ENCODE results near the gene ATP8B1.
"Not testable (repeated sequence)": the region's sequence is repeated elsewhere in the genome, so short reads cannot be mapped to it uniquely, and the experiment has no call there.

ATP8B1 gene

GRCh38 chr18:57655740-57656139 lies 147.4 kb downstream of the ATP8B1 start:
- DNase-seq, result no peak

- no peak for DNase-seq
These were observed 151.2 kb downstream of the ATP8B1 start for GRCh38 chr18:57651914-57652313.

GRCh38 chr18:57649556-57650500 lies 153.3 kb downstream of the ATP8B1 start:
- no peak for DNase-seq

GRCh38 chr18:57648414-57648813 lies 154.7 kb downstream of the ATP8B1 start:
- DNase-seq, result no peak

- no peak for DNase-seq
These were observed 158.6 kb downstream of the ATP8B1 start for GRCh38 chr18:57644540-57644939.

- not testable (repeated sequence) for DNase-seq
These were observed 159.4 kb downstream of the ATP8B1 start for GRCh38 chr18:57643726-57644125.

GRCh38 chr18:57642462-57642861 lies 160.7 kb downstream of the ATP8B1 start:
- DNase-seq, result not testable (repeated sequence)

GRCh38 chr18:57640749-57641148 lies 162.4 kb downstream of the ATP8B1 start:
- DNase-seq, result no peak

- DNase-seq, result no peak
These were observed 162.9 kb downstream of the ATP8B1 start for GRCh38 chr18:57640236-57640635.

GRCh38 chr18:57635003-57635822 lies 167.9 kb downstream of the ATP8B1 start:
- no peak for DNase-seq

- no peak for DNase-seq
These were observed 171.4 kb downstream of the ATP8B1 start for GRCh38 chr18:57631697-57632096.

- no peak for DNase-seq
These were observed 172.1 kb downstream of the ATP8B1 start for GRCh38 chr18:57630754-57631595.

- peak; percentile 92 for DNase-seq
These were observed 172.9 kb downstream of the ATP8B1 start for GRCh38 chr18:57630002-57630753.

- DNase-seq, result no peak
These were observed 173.7 kb downstream of the ATP8B1 start for GRCh38 chr18:57629422-57629821.

GRCh38 chr18:57627488-57627887 lies 175.6 kb downstream of the ATP8B1 start:
- DNase-seq, result no peak

GRCh38 chr18:57624988-57625387 lies 178.1 kb downstream of the ATP8B1 start:
- DNase-seq, result no peak

GRCh38 chr18:57621246-57621604 lies 181.9 kb downstream of the ATP8B1 start:
- no peak for DNase-seq

GRCh38 chr18:57619876-57620275 lies 183.2 kb downstream of the ATP8B1 start:
- no peak for DNase-seq

- DNase-seq, result no peak
These were observed 184.2 kb downstream of the ATP8B1 start for GRCh38 chr18:57618910-57619309.

GRCh38 chr18:57603871-57604270 lies 199.2 kb downstream of the ATP8B1 start:
- DNase-seq, result no peak

Data from GDM1 (cell line).